Neuronal stem cell (in vitro differentiated cells): ENCODE measurements around the gene CISH.
A peak's percentile ranks its signal among the peaks of the same experiment; 100 is the strongest.

Experiments
- DNase-seq: peaks from one replicate; pipeline ENCODE4 v3.0.0-alpha.2; 2013; ENCODE audit warnings: low spot score
- H2AFZ ChIP-seq: one replicate; pipeline ENCODE4 v1.6.1; 2013; ENCODE audit warnings: mild to moderate bottlenecking, low read length, inconsistent platforms
- H2AK5ac ChIP-seq: 2 replicates; pipeline ENCODE4 v1.6.1; 2013; ENCODE audit warnings: low read depth, mild to moderate bottlenecking, inconsistent platforms, low read length, moderate library complexity, mixed read lengths
- H2BK120ac ChIP-seq: 2 replicates; pipeline ENCODE4 v1.6.1; 2013; ENCODE audit warnings: low read depth, mild to moderate bottlenecking, inconsistent platforms, low read length, moderate library complexity, mixed read lengths
- H2BK12ac ChIP-seq: one replicate; pipeline ENCODE4 v1.6.1; 2013; ENCODE audit warnings: low read length, inconsistent platforms
- H2BK15ac ChIP-seq: 2 replicates; pipeline ENCODE4 v1.6.1; 2013; ENCODE audit warnings: mild to moderate bottlenecking, low read length, inconsistent platforms, mixed read lengths
- H2BK5ac ChIP-seq: one replicate; pipeline ENCODE4 v1.6.1; 2013; ENCODE audit warnings: inconsistent platforms, mild to moderate bottlenecking, low read length, moderate library complexity
- H3K14ac ChIP-seq: one replicate; pipeline ENCODE4 v1.6.1; 2013; ENCODE audit warnings: low read length, inconsistent platforms
- H3K18ac ChIP-seq: 2 replicates; pipeline ENCODE4 v1.6.1; 2013; ENCODE audit warnings: low read length, inconsistent platforms
- H3K23ac ChIP-seq: 2 replicates; pipeline ENCODE4 v1.6.1; 2013; ENCODE audit warnings: low read depth, mild to moderate bottlenecking, mixed read lengths, low read length, inconsistent platforms; ENCODE audit not compliant: poor library complexity
- H3K27ac ChIP-seq: replicated peaks from 3 replicates; pipeline ENCODE4 v1.5.1; 2013; ENCODE audit warnings: low read length, inconsistent platforms
- H3K27me3 ChIP-seq, 3 experiments: 2 replicates each; pipeline ENCODE4 v1.6.1; 2013; ENCODE audit warnings: low read length in 3 of 3, mild to moderate bottlenecking in 2 of 3, inconsistent platforms in 1 of 3, low read depth in 1 of 3, mixed read lengths in 1 of 3, moderate library complexity in 1 of 3; ENCODE audit not compliant: control insufficient read depth in 3 of 3, insufficient read depth in 3 of 3
- H3K36me3 ChIP-seq, 2 donors: replicated peaks in 1 of 2; 2 replicates each; pipeline ENCODE4 v1.6.1; 2013; ENCODE audit warnings: low read length in 2 of 2; ENCODE audit not compliant: control insufficient read depth in 2 of 2, insufficient read depth in 2 of 2
- H3K4ac ChIP-seq: 2 replicates; pipeline ENCODE4 v1.6.1; 2013; ENCODE audit warnings: inconsistent platforms, mild to moderate bottlenecking, low read length, moderate library complexity
- H3K4me1 ChIP-seq, 2 donors: 1 replicate in 1 of 2; 2 replicates in 1 of 2; pipeline ENCODE4 v1.6.1; 2013; ENCODE audit warnings: low read length in 2 of 2, low read depth in 1 of 2; ENCODE audit not compliant: control insufficient read depth in 2 of 2, insufficient read depth in 1 of 2
- H3K4me2 ChIP-seq: one replicate; pipeline ENCODE4 v1.6.1; 2013; ENCODE audit warnings: mild to moderate bottlenecking, low read length, inconsistent platforms; ENCODE audit not compliant: insufficient read depth, poor library complexity, severe bottlenecking
- H3K4me3 ChIP-seq, 2 donors: 2 replicates each; pipeline ENCODE4 v1.5.1; 2013; ENCODE audit warnings: low read length in 2 of 2, mild to moderate bottlenecking in 2 of 2, inconsistent platforms in 1 of 2, moderate library complexity in 1 of 2
- H3K79me1 ChIP-seq: one replicate; pipeline ENCODE4 v1.6.1; 2013; ENCODE audit warnings: low read depth, mild to moderate bottlenecking, inconsistent platforms, low read length, moderate library complexity
- H3K9ac ChIP-seq: one replicate; pipeline ENCODE4 v1.6.1; 2013; ENCODE audit warnings: mild to moderate bottlenecking, low read depth, low read length, inconsistent platforms; ENCODE audit not compliant: poor library complexity
- H3K9me3 ChIP-seq, 2 donors: replicated peaks in 1 of 2; 2 replicates each; pipeline versions ENCODE3 to v1.6.1; 2013; ENCODE audit warnings: low read length in 2 of 2, mild to moderate bottlenecking in 2 of 2, inconsistent platforms in 1 of 2, low read depth in 1 of 2, mixed read lengths in 1 of 2, moderate library complexity in 1 of 2; ENCODE audit not compliant: control insufficient read depth in 2 of 2, insufficient read depth in 1 of 2
- H4K8ac ChIP-seq: one replicate; pipeline ENCODE4 v1.6.1; 2013; ENCODE audit warnings: low read depth, mild to moderate bottlenecking, inconsistent platforms, low read length, moderate library complexity
- H4K91ac ChIP-seq: one replicate; pipeline ENCODE4 v1.6.1; 2013; ENCODE audit warnings: low read length, low read depth, mild to moderate bottlenecking, inconsistent platforms; ENCODE audit not compliant: poor library complexity
- WGBS, 2 donors: extraction: QIAGEN DNeasy Blood & Tissue Kit; methylation state at CpG; one replicate each; pipeline ENCODE4 v1.1.7; 2013; ENCODE audit warnings: missing lambda C conversion rate in 2 of 2, mixed read lengths in 1 of 2; ENCODE audit not compliant: insufficient read length in 2 of 2, insufficient replicate concordance in 1 of 2; ENCODE audit errors: extremely low coverage in 2 of 2; 5-methylcytosine and 5-hydroxymethylcytosine counted together

The CISH gene

DNA sequence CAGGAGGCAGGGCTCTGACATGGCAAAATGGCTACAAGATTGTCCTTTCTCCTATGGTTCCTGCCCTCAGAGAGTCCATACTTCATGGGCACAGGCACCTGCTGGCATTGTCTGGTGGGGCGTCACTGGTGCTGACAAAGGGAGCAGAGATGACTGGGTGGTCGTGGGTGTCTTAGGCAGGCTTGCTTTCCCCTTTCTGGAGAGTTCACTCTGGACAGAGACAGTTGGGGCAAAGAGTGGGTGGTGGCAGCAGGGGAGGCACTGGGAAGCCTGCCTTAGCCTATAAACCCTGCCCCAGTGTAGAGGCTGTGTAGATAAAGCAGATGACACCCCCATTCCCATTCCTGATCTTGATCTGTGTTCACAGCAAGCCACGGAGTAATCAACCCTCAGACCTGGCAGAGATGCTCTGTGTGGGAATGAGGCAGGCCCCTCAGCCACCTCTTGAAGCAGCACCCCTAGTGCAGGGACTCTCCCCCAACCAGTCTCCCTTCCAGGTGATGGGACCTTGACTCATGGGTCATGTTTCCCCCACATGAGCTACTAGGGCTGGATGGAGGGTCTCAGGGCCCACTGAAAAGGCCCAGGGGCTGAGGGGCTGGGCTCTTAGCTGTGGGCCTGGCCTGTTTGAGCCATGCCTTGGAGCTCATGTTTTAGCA lies 42.5 kb upstream of the CISH start:
- no peak overlapping the region for H3K23ac ChIP-seq
- H2BK5ac ChIP-seq, result no peak overlapping the region
- H3K27me3 ChIP-seq, result no peaks in the 10 kb centered on the region
- H2AK5ac ChIP-seq, result no peak overlapping the region
- no peaks in the 10 kb centered on the region for H3K36me3 ChIP-seq
- H2AFZ ChIP-seq, result no peak overlapping the region
- no peaks in the 10 kb centered on the region for H3K79me1 ChIP-seq
- no peak overlapping the region for H4K91ac ChIP-seq
- no peak overlapping the region for H2BK120ac ChIP-seq
- peak overlapping the region; percentile 13 for H3K18ac ChIP-seq
- peak overlapping the region; percentile 1 for H3K9ac ChIP-seq
- no peak overlapping the region for H3K4me3 ChIP-seq
- H2BK12ac ChIP-seq, result no peak overlapping the region
- no peak overlapping the region for H3K4me2 ChIP-seq
- DNase-seq, result no peak
- no peak overlapping the region for H3K14ac ChIP-seq
- peaks cover 11 to 14% of the 10 kb centered on the region in 2 donors for H3K4me1 ChIP-seq
- no CpG with 5 or more reads among the region's 3 CpGs for WGBS, 2 donors
- no peak overlapping the region for H3K27ac ChIP-seq
- no peak overlapping the region for H2BK15ac ChIP-seq
- H3K4ac ChIP-seq, result no peak overlapping the region
- H4K8ac ChIP-seq, result no peak overlapping the region
- H3K9me3 ChIP-seq, result no peaks in the 10 kb centered on the region

DNA sequence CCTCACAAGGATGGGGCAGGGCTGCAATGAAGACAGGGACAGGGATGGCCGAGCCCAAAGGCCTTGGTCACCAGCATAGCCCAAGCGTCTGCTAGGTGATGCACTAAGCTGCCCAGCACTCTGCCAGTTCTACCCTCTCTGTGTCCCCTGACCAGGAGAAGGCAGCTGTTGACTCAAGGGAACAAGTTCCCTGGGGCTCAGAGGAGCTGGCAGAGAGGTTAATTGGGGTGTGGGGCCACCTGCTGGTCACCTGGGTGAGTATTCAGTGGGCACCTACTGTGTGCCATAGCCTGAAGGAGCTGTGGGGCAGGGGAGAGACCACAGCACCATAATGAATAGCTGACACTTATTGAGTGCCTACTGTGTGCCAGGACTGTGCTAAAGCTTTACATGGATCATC lies 41.1 kb upstream of the CISH start:
- Histone ChIP-seq H3K4ac (no peak overlapping the region), H4K8ac (no peak overlapping the region), H2AK5ac (no peak overlapping the region), H3K4me3 (no peak overlapping the region), H3K18ac (peak overlapping the region; percentile 16), H3K14ac (no peak overlapping the region), H3K9me3 (no peaks in the 10 kb centered on the region), H3K79me1 (no peaks in the 10 kb centered on the region), H3K27me3 (no peaks in the 10 kb centered on the region), H2BK15ac (no peak overlapping the region), H3K36me3 (peaks cover 0 to 2% of the 10 kb centered on the region in 2 donors), H4K91ac (no peak overlapping the region), H3K27ac (no peak overlapping the region), H3K9ac (no peak overlapping the region), H3K23ac (no peak overlapping the region), H2BK120ac (no peak overlapping the region), H2AFZ (no peak overlapping the region), H3K4me2 (no peak overlapping the region), H2BK5ac (no peak overlapping the region), H3K4me1 (peaks cover 18 to 24% of the 10 kb centered on the region in 2 donors), H2BK12ac (no peak overlapping the region)
- no peak for DNase-seq
- no CpG with 5 or more reads among the region's 2 CpGs for WGBS, 2 donors

DNA sequence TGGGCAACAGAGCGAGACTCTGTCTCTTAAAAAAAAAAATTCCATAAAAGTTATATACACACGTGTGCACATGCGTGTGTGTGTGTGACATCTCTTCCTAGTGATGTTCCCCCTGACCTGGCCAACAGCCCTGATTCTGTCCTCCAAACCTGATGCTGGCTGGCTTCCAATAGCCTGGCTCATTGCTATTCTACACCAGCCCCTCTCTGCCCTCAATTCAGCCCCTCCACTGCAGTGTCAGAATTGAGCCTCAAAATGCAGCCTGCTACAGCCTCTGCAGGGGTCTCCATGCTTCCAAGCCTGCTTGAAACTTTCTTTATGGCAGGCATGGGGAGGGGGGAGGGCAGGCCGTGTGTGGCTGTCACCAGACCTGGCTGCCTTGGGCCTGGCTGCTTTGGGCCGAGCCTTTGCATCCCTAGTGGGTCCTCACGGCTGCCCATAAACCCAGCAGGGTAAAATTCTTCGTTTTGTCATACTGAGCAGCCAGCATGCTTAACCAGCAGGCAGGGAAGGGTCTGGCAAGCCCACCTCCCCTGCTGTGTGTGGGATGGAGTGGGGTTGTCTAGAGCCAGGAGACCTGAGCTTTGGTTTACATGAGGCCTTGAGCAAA lies 40.5 kb upstream of the CISH start:
- Histone ChIP-seq H3K23ac (no peak overlapping the region), H2BK5ac (no peak overlapping the region), H2AK5ac (no peak overlapping the region), H3K9me3 (no peaks in the 10 kb centered on the region), H3K14ac (no peak overlapping the region), H3K18ac (peak overlapping the region; percentile 68), H4K8ac (no peak overlapping the region), H3K79me1 (no peaks in the 10 kb centered on the region), H3K4me2 (no peak overlapping the region), H3K36me3 (peaks cover 4 to 6% of the 10 kb centered on the region in 2 donors), H2BK15ac (no peak overlapping the region), H4K91ac (no peak overlapping the region), H3K4me3 (no peak overlapping the region), H3K4ac (no peak overlapping the region), H3K27me3 (no peaks in the 10 kb centered on the region), H3K27ac (peak overlapping the region; percentile 52), H2BK120ac (no peak overlapping the region), H3K4me1 (peaks cover 17 to 26% of the 10 kb centered on the region in 2 donors), H3K9ac (no peak overlapping the region), H2BK12ac (no peak overlapping the region), H2AFZ (peak overlapping the region; percentile 37)
- DNase-seq, result no peak
- WGBS, 2 donors, result no CpG with 5 or more reads among the region's 7 CpGs

DNA sequence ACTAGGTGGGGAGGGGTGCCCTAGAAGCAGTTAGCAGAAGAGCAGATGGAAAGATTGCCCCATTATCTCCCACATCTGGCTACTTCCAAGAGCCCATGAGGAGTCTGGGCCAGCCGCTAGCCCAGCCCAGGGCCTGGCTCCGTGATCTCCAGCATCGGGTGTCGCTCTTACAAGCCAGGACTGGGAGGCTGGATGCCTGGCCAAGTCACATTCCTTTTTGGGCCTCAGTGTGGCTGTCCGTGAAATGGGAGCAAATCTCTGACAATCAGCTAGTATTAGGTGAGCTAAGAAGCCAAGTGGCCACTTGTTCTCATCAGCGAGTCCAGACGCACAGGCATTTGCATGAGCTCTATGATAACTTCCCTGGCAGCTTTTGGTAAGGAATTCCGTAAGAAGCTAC lies 39.9 kb upstream of the CISH start:
- H4K8ac ChIP-seq, result no peak overlapping the region
- DNase-seq, result no peak
- H2BK5ac ChIP-seq, result no peak overlapping the region
- no peak overlapping the region for H4K91ac ChIP-seq
- no peak overlapping the region for H2BK12ac ChIP-seq
- peaks cover 17 to 26% of the 10 kb centered on the region in 2 donors for H3K4me1 ChIP-seq
- no peaks in the 10 kb centered on the region for H3K9me3 ChIP-seq
- no peaks in the 10 kb centered on the region for H3K79me1 ChIP-seq
- no peaks in the 10 kb centered on the region for H3K27me3 ChIP-seq
- no peak overlapping the region for H3K23ac ChIP-seq
- H3K9ac ChIP-seq, result no peak overlapping the region
- no CpG with 5 or more reads among the region's 8 CpGs for WGBS, 2 donors
- H2AFZ ChIP-seq, result no peak overlapping the region
- H2BK15ac ChIP-seq, result no peak overlapping the region
- no peak overlapping the region for H3K18ac ChIP-seq
- no peak overlapping the region for H3K14ac ChIP-seq
- H3K4ac ChIP-seq, result no peak overlapping the region
- H3K27ac ChIP-seq, result no peak overlapping the region
- no peak overlapping the region for H2BK120ac ChIP-seq
- no peak overlapping the region for H2AK5ac ChIP-seq
- H3K36me3 ChIP-seq, result peaks cover 4 to 9% of the 10 kb centered on the region in 2 donors
- H3K4me3 ChIP-seq, result no peak overlapping the region
- H3K4me2 ChIP-seq, result no peak overlapping the region
